ENCODE data around the gene TMEM221.

TMEM221 gene

GRCh38 chr19:17435218-17435617 is 13.2 kb downstream of the TMEM221 start:
- peaks cover 0 to 8% of the 10 kb centered on the region in 2 experiments; a peak in 2 of 3 replicates for H3K36me3 ChIP-seq (ENCODE audit: control insufficient read depth in 2 of 2, insufficient read depth in 1 of 2, low read length in 2 of 2)
- no peak overlapping the region for H3K27ac ChIP-seq (ENCODE audit: extremely low read depth, low read depth, low read length)
- no peak for TF ChIP-seq ZNF404 (tag by site-specific recombination; IDR thresholded peaks at IDR 0.05)
- TF ChIP-seq ZNF488 (tag by site-specific recombination; IDR thresholded peaks at IDR 0.05), result no peak
- TF ChIP-seq, protein P1, sequence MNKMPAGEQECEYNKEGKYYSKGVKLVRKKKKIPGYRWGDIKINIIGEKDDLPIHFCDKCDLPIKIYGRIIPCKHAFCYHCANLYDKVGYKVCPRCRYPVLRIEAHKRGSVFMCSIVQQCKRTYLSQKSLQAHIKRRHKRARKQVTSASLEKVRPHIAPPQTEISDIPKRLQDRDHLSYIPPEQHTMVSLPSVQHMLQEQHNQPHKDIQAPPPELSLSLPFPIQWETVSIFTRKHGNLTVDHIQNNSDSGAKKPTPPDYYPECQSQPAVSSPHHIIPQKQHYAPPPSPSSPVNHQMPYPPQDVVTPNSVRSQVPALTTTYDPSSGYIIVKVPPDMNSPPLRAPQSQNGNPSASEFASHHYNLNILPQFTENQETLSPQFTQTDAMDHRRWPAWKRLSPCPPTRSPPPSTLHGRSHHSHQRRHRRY (tag by site-specific recombination; IDR thresholded peaks at IDR 0.05), result no peak
- TF ChIP-seq, protein P2, sequence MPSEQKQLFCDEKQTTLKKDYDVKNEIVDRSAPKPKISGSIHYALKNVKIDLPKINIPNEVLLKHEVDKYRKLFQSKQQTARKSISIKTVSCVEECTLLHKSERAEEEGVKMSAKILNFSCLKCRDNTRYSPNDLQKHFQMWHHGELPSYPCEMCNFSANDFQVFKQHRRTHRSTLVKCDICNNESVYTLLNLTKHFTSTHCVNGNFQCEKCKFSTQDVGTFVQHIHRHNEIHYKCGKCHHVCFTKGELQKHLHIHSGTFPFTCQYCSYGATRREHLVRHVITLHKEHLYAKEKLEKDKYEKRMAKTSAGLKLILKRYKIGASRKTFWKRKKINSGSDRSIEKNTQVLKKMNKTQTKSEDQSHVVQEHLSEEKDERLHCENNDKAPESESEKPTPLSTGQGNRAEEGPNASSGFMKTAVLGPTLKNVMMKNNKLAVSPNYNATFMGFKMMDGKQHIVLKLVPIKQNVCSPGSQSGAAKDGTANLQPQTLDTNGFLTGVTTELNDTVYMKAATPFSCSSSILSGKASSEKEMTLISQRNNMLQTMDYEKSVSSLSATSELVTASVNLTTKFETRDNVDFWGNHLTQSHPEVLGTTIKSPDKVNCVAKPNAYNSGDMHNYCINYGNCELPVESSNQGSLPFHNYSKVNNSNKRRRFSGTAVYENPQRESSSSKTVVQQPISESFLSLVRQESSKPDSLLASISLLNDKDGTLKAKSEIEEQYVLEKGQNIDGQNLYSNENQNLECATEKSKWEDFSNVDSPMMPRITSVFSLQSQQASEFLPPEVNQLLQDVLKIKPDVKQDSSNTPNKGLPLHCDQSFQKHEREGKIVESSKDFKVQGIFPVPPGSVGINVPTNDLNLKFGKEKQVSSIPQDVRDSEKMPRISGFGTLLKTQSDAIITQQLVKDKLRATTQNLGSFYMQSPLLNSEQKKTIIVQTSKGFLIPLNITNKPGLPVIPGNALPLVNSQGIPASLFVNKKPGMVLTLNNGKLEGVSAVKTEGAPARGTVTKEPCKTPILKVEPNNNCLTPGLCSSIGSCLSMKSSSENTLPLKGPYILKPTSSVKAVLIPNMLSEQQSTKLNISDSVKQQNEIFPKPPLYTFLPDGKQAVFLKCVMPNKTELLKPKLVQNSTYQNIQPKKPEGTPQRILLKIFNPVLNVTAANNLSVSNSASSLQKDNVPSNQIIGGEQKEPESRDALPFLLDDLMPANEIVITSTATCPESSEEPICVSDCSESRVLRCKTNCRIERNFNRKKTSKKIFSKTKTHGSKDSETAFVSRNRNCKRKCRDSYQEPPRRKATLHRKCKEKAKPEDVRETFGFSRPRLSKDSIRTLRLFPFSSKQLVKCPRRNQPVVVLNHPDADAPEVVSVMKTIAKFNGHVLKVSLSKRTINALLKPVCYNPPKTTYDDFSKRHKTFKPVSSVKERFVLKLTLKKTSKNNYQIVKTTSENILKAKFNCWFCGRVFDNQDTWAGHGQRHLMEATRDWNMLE (tag by site-specific recombination; conservative IDR thresholded peaks at IDR 0.05; ENCODE audit: low read depth), result no peak
- TF ChIP-seq, protein P3, sequence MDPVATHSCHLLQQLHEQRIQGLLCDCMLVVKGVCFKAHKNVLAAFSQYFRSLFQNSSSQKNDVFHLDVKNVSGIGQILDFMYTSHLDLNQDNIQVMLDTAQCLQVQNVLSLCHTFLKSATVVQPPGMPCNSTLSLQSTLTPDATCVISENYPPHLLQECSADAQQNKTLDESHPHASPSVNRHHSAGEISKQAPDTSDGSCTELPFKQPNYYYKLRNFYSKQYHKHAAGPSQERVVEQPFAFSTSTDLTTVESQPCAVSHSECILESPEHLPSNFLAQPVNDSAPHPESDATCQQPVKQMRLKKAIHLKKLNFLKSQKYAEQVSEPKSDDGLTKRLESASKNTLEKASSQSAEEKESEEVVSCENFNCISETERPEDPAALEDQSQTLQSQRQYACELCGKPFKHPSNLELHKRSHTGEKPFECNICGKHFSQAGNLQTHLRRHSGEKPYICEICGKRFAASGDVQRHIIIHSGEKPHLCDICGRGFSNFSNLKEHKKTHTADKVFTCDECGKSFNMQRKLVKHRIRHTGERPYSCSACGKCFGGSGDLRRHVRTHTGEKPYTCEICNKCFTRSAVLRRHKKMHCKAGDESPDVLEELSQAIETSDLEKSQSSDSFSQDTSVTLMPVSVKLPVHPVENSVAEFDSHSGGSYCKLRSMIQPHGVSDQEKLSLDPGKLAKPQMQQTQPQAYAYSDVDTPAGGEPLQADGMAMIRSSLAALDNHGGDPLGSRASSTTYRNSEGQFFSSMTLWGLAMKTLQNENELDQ (tag by site-specific recombination; IDR thresholded peaks at IDR 0.05; ENCODE audit: low read depth), result no peak
- TF ChIP-seq ZNF792 (tag by site-specific recombination; IDR thresholded peaks at IDR 0.05), result no peak
- TF ChIP-seq, protein P4, sequence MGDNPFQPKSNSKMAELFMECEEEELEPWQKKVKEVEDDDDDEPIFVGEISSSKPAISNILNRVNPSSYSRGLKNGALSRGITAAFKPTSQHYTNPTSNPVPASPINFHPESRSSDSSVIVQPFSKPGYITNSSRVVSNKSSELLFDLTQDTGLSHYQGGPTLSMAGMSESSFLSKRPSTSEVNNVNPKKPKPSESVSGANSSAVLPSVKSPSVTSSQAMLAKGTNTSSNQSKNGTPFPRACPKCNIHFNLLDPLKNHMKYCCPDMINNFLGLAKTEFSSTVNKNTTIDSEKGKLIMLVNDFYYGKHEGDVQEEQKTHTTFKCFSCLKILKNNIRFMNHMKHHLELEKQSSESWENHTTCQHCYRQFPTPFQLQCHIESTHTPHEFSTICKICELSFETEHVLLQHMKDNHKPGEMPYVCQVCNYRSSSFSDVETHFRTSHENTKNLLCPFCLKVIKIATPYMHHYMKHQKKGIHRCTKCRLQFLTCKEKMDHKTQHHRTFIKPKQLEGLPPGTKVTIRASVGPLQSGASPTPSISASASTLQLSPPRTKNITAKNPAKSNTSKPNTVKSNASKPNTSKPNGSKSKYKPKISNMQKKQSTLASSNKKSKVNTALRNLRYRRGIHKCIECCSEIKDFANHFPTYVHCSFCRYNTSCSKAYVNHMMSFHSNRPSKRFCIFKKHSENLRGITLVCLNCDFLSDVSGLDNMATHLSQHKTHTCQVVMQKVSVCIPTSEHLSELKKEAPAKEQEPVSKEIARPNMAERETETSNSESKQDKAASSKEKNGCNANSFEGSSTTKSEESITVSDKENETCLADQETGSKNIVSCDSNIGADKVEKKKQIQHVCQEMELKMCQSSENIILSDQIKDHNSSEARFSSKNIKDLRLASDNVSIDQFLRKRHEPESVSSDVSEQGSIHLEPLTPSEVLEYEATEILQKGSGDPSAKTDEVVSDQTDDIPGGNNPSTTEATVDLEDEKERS (tag by site-specific recombination; IDR thresholded peaks at IDR 0.05), result no peak
- no peak for TF ChIP-seq ZNF776 (tag by site-specific recombination; IDR thresholded peaks at IDR 0.05; ENCODE audit: borderline replicate concordance)
- TF ChIP-seq, protein P5, sequence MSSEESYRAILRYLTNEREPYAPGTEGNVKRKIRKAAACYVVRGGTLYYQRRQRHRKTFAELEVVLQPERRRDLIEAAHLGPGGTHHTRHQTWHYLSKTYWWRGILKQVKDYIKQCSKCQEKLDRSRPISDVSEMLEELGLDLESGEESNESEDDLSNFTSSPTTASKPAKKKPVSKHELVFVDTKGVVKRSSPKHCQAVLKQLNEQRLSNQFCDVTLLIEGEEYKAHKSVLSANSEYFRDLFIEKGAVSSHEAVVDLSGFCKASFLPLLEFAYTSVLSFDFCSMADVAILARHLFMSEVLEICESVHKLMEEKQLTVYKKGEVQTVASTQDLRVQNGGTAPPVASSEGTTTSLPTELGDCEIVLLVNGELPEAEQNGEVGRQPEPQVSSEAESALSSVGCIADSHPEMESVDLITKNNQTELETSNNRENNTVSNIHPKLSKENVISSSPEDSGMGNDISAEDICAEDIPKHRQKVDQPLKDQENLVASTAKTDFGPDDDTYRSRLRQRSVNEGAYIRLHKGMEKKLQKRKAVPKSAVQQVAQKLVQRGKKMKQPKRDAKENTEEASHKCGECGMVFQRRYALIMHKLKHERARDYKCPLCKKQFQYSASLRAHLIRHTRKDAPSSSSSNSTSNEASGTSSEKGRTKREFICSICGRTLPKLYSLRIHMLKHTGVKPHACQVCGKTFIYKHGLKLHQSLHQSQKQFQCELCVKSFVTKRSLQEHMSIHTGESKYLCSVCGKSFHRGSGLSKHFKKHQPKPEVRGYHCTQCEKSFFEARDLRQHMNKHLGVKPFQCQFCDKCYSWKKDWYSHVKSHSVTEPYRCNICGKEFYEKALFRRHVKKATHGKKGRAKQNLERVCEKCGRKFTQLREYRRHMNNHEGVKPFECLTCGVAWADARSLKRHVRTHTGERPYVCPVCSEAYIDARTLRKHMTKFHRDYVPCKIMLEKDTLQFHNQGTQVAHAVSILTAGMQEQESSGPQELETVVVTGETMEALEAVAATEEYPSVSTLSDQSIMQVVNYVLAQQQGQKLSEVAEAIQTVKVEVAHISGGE (tag by site-specific recombination; conservative IDR thresholded peaks at IDR 0.05; ENCODE audit: low read depth), result no peak
- no peak for TF ChIP-seq WT1 (tag by site-specific recombination; IDR thresholded peaks at IDR 0.05)
- no peak for TF ChIP-seq ZNF37A (tag by site-specific recombination; IDR thresholded peaks at IDR 0.05)
- TF ChIP-seq, protein P6, sequence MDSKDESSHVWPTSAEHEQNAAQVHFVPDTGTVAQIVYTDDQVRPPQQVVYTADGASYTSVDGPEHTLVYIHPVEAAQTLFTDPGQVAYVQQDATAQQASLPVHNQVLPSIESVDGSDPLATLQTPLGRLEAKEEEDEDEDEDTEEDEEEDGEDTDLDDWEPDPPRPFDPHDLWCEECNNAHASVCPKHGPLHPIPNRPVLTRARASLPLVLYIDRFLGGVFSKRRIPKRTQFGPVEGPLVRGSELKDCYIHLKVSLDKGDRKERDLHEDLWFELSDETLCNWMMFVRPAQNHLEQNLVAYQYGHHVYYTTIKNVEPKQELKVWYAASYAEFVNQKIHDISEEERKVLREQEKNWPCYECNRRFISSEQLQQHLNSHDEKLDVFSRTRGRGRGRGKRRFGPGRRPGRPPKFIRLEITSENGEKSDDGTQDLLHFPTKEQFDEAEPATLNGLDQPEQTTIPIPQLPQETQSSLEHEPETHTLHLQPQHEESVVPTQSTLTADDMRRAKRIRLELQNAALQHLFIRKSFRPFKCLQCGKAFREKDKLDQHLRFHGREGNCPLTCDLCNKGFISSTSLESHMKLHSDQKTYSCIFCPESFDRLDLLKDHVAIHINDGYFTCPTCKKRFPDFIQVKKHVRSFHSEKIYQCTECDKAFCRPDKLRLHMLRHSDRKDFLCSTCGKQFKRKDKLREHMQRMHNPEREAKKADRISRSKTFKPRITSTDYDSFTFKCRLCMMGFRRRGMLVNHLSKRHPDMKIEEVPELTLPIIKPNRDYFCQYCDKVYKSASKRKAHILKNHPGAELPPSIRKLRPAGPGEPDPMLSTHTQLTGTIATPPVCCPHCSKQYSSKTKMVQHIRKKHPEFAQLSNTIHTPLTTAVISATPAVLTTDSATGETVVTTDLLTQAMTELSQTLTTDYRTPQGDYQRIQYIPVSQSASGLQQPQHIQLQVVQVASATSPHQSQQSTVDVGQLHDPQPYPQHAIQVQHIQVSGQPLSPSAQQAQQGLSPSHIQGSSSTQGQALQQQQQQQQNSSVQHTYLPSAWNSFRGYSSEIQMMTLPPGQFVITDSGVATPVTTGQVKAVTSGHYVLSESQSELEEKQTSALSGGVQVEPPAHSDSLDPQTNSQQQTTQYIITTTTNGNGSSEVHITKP (tag by site-specific recombination; IDR thresholded peaks at IDR 0.05), result no peak
- no peak for TF ChIP-seq ZFP69B (tag by site-specific recombination; IDR thresholded peaks at IDR 0.05)
- TF ChIP-seq BCL11A (tag by site-specific recombination; IDR thresholded peaks at IDR 0.05; ENCODE audit: low read depth), result no peak
- POLR2A ChIA-PET, result no interaction called here
- H3K4me3 ChIP-seq (ENCODE audit: low read depth, low read length), result no peak overlapping the region
- H3K9me3 ChIP-seq (ENCODE audit: control insufficient read depth, insufficient read depth, low read depth, low read length), result no peaks in the 10 kb centered on the region
- CTCF ChIA-PET, result no interaction called here
- no peaks in the 10 kb centered on the region for H3K4me1 ChIP-seq (ENCODE audit: control insufficient read depth, insufficient read depth, low read length)

Measured in HEK293 (cell line).